Aorta (tissue), 5 donors: ENCODE measurements around the gene SNRPB. TPM values are rescaled to one million over a fixed set of nuclear protein-coding genes. Genes with fewer than 3 reads are reported as not detected.
A peak's percentile ranks its signal among the peaks of the same experiment; 100 is the strongest.
"Not testable (repeated sequence)": the region's sequence is repeated elsewhere in the genome, so short reads cannot be mapped to it uniquely, and the experiment has no call there.

ENCODE experiments used
- ATAC-seq: fragments of 200-7000 bp; cut with Tn5 transposase; one replicate; pipeline ENCODE4 v1.9.1; 2022; ENCODE audit warnings: moderate library complexity; ENCODE audit not compliant: low FRiP score
- DNase-seq, 2 donors: peaks; one replicate each; pipeline ENCODE4 v3.0.0-alpha.2; 2020
- H3K27ac ChIP-seq, 2 donors: one replicate each; pipeline ENCODE4 v1.5.1; 2013; ENCODE audit warnings: low read length in 2 of 2, mild to moderate bottlenecking in 2 of 2, moderate library complexity in 2 of 2, control low read depth in 1 of 2, inconsistent platforms in 1 of 2, low read depth in 1 of 2
- H3K27me3 ChIP-seq, 2 donors: one replicate each; pipeline ENCODE4 v1.6.1; 2013; ENCODE audit warnings: control low read depth in 1 of 2, low read length in 1 of 2, mild to moderate bottlenecking in 1 of 2, moderate library complexity in 1 of 2; ENCODE audit not compliant: insufficient read depth in 2 of 2, control insufficient read depth in 1 of 2
- H3K36me3 ChIP-seq, 2 donors: one replicate each; pipeline ENCODE4 v1.6.1; 2013; ENCODE audit warnings: control low read depth in 1 of 2, low read length in 1 of 2, mild to moderate bottlenecking in 1 of 2; ENCODE audit not compliant: insufficient read depth in 2 of 2, control insufficient read depth in 1 of 2
- H3K4me1 ChIP-seq, 2 donors: one replicate each; pipeline ENCODE4 v1.6.1; 2013; ENCODE audit warnings: low read length in 2 of 2, control low read depth in 1 of 2, mild to moderate bottlenecking in 1 of 2, moderate library complexity in 1 of 2; ENCODE audit not compliant: insufficient read depth in 2 of 2, control insufficient read depth in 1 of 2
- H3K4me3 ChIP-seq, 2 donors: one replicate each; pipeline ENCODE4 v1.5.1; 2013; ENCODE audit warnings: low read length in 2 of 2, control low read depth in 1 of 2, mild to moderate bottlenecking in 1 of 2
- H3K9me3 ChIP-seq: one replicate; pipeline ENCODE4 v1.6.1; 2013; ENCODE audit warnings: mild to moderate bottlenecking, low read length; ENCODE audit not compliant: control insufficient read depth
- WGBS, 2 donors: extraction: QIAGEN DNeasy Blood & Tissue Kit; methylation state at CpG; one replicate each; pipeline ENCODE4 v1.1.7; 2013; 5-methylcytosine and 5-hydroxymethylcytosine counted together
- intact Hi-C, 2 donors: fragments of 100-400 bp; cut with DNase I; formaldehyde crosslinking; loops; one replicate each; pipeline versions ENCODE4 v1.14.2 to v1.15.0; 2022
- polyA plus RNA-seq, 2 donors: library from polyadenylated mRNA; stranded (reverse); fragments of 200-250 nt; gene quantifications; one replicate each; pipeline ENCODE4 v1.2.3, GENCODE V29; 2013
- total RNA-seq, 2 donors: library from RNA; stranded (reverse); fragmentation: NEBNext Ultra II Directional; extraction: Animal tissue kit (Norgen Biotek cat#: 25700); gene quantifications; one replicate each; pipeline ENCODE4 v1.2.1, GENCODE V29; 2021
- donor health status: healthy with polysubstance abuse.
- donor health status: Bipolar disorder and iron deficiency.
- donor health status: DM: no; HTN: no; CAD: no.
- donor health status: DM: no; HTN: no; CAD: no.
- donor health status: DM: yes; HTN: yes; CAD: no.

Gene SNRPB
- total and polyA plus RNA-seq, 4 donors: 84.2 to 116 (median 97.9) TPM

- ATAC-seq: peak; percentile 98
- 0 to 1% methylated on average over 53 of the region's 53 CpGs for WGBS, 2 donors
- Histone ChIP-seq H3K4me3 (peak within 1 kb of the TSS; percentile 79 to 88), H3K27me3 (no peaks in the 10 kb centered on the region), H3K36me3 (no peaks in the 10 kb centered on the region), H3K9me3 (no peaks in the 10 kb centered on the region), H3K27ac (peak within 1 kb of the TSS in 1 of 2 donors; percentile 84), H3K4me1 (peaks cover 0 to 4% of the 10 kb centered on the region in 2 donors)
- DNase-seq: peak; percentile 87 to 91
- intact Hi-C loops: loop anchor here (5.0 kb wide), 1 partner anchor 37 kb away; the partner anchor contains the start of gene SNRPB (in 2 of the 2)
Measured at GRCh38 chr20:2508631-2509467, 38.3 kb upstream of the SNRPB start, which contains the start of gene ZNF343. TSS of gene ZNF343 (minus strand) at chr20:2508915. CDS start at chr20:2493895, 15,020 bp downstream.

DNA sequence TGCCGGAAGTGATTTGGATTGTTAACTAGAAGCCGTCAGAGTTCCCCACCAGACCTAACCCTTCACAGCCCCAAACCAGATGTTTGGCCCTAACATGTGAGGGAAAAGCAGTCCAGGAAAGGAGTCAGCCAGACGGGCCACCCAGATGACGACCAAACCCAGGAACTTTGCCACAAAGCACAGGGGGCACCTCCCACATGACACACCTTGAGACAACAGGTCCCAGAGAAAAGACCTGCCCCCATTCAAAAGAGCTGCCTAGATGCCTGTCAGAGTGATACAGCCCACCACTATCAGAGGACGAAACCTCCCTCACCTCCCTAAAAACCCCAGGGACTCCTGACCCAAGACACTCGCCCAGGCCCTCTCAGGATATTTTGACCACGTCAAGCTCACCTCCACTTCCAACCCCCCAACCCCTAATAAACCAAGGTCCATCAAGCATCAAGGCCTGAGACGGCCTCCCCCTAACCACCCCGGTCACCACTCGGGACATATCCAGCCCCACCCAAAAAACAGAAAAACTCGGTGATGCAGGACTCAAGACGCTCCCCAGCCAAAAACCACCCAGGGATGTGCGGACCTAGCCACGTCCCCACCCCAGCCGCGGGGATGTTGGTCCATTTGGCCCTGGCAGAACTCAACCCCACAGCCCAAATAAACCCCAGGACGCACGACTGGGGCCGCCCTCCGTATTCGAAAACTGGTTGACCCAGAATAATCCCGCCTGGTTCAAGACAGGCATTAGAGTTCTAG lies 37.5 kb upstream of the SNRPB start:
- DNase-seq: peak in 1 of 2 donors; percentile 54
- intact Hi-C loops: loop anchor here (5.0 kb wide), 1 partner anchor 36 kb away; the partner anchor contains the start of gene SNRPB (in 2 of the 2)
- 3 to 5% methylated on average over 22 of the region's 22 CpGs for whole genome bisulfite sequencing, 2 donors

GRCh38 chr20:2507464-2507863 lies 36.9 kb upstream of the SNRPB start:
- Histone ChIP-seq H3K27ac (no peak overlapping the region), H3K4me3 (peak overlapping the region; percentile 79 to 88), H3K4me1 (peaks cover 0 to 4% of the 10 kb centered on the region in 2 donors), H3K27me3 (no peaks in the 10 kb centered on the region), H3K9me3 (no peaks in the 10 kb centered on the region), H3K36me3 (no peaks in the 10 kb centered on the region)
- intact Hi-C loops: loop anchor here (5.0 kb wide), 1 partner anchor 35 kb away; the partner anchor contains the start of gene SNRPB (in 2 of the 2)
- ATAC-seq (no peak), DNase-seq (no peak)
- 65 to 68% methylated on average over 5 of the region's 5 CpGs for WGBS, 2 donors

More for the DNA sequence above, 37.5 kb upstream of the SNRPB start:
- peak overlapping the region in 1 of 2 donors; percentile 84 for H3K27ac ChIP-seq
- peaks cover 0 to 4% of the 10 kb centered on the region in 2 donors for H3K4me1 ChIP-seq
- peak overlapping the region; percentile 79 to 88 for H3K4me3 ChIP-seq
- no peaks in the 10 kb centered on the region for H3K9me3 ChIP-seq
- peak; percentile 75 for ATAC-seq
- H3K27me3 ChIP-seq: no peaks in the 10 kb centered on the region
- H3K36me3 ChIP-seq: no peaks in the 10 kb centered on the region

DNA sequence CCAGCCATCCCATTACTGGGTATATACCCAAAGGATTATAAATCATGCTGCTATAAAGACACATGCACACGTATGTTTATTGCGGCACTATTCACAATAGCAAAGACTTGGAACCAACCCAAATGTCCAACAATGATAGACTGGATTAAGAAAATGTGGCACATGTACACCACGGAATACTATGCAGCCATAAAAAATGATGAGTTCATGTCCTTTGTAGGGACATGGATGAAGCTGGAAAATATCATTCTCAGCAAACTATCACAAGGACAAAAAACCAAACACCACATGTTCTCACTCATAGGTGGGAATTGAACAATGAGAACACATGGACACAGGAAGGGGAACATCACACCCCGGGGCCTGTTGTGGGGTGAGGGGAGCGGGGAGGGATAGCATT lies 35.8 kb upstream of the SNRPB start:
- not testable (repeated sequence) for H3K9me3 ChIP-seq, H3K27me3 ChIP-seq, H3K4me3 ChIP-seq, DNase-seq, ATAC-seq, H3K36me3 ChIP-seq, H3K27ac ChIP-seq, H3K4me1 ChIP-seq
- intact Hi-C loops: loop anchor here (5.0 kb wide), 1 partner anchor 34 kb away; the partner anchor contains the start of gene SNRPB (in 2 of the 2)
- 92 to 93% methylated on average over 3 of the region's 5 CpGs for WGBS, 2 donors

DNA sequence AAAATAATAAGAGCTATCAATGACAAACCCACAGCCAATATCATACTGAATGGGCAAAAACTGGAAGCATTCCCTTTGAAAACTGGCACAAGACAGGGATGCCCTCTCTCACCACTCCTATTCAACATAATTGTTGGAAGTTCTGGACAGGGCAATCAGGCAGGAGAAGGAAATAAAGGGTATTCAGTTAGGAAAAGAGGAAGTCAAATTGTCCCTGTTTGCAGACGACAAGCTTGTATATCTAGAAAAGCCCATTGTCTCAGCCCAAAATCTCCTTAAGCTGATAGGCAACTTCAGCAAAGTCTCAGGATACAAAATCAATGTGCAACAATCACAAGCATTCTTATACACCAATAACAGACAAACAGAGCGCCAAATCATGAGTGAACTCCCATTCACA lies 34.2 kb upstream of the SNRPB start:
- H3K36me3 ChIP-seq, H3K9me3 ChIP-seq, ATAC-seq, H3K27me3 ChIP-seq, H3K4me1 ChIP-seq, H3K4me3 ChIP-seq, DNase-seq, H3K27ac ChIP-seq: not testable (repeated sequence)
- intact Hi-C loops: loop anchor here (5.0 kb wide), 1 partner anchor 33 kb away; the partner anchor contains the start of gene SNRPB (in 2 of the 2)
- WGBS, 2 donors: 93 to 94% methylated on average over 2 of the region's 2 CpGs

- intact Hi-C loops, H3K4me1 ChIP-seq, H3K4me3 ChIP-seq, H3K36me3 ChIP-seq, ATAC-seq, H3K27ac ChIP-seq, DNase-seq, H3K27me3 ChIP-seq, H3K9me3 ChIP-seq: not testable (repeated sequence)
- WGBS, 2 donors: 98 to 100% methylated on average over 2 of the region's 2 CpGs
Measured at GRCh38 chr20:2502808-2503384, 32.3 kb upstream of the SNRPB start.

DNA sequence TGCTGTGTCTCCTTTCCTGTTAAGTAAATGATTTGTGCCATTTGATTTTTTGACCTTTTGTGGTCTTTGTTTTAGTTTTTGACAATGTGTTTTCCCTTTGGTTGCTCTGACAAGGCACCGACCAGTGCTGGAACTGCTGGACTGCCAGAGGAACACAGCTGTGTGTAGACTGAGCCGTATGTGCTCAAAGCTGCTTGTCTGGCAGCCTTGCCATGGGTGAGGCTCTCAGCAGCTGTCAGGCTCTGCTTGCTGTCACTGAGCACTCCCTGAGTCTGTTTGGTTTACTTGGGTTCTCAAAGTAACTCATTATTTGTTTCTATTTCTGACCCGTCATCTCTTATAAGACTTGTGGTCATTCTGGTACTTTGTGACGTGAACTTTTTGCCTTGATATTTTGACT lies 15.1 kb upstream of the SNRPB start:
- H3K4me3 ChIP-seq: no peak overlapping the region
- no peaks in the 10 kb centered on the region for H3K4me1 ChIP-seq
- H3K9me3 ChIP-seq: no peaks in the 10 kb centered on the region
- H3K27me3 ChIP-seq: no peaks in the 10 kb centered on the region
- ATAC-seq: no peak
- H3K27ac ChIP-seq: no peak overlapping the region
- peaks cover 7 to 18% of the 10 kb centered on the region in 2 donors for H3K36me3 ChIP-seq
- intact Hi-C loops: no loop called here
- 72 to 78% methylated on average over 4 of the region's 4 CpGs for WGBS, 2 donors
- DNase-seq: no peak

DNA sequence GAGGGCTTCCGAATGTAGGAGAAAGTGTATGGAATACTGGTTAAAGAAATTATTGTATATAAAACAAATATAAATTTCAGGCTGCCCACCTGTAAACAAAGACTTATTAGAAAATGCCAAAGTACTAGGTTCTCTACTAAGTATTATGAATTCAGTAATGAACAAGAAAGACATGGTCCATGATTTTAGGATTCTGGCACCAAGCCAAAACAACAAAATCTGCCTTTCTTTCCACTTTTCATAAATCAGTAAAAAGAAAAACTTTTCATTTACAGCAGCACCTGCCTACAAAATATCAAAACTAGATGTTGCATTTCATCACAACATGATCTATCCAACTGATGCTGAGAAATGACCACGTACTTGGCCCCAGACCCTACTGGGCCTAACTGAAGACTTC lies 14.5 kb upstream of the SNRPB start:
- intact Hi-C loops: no loop called here
- Histone ChIP-seq H3K27me3 (no peaks in the 10 kb centered on the region), H3K27ac (no peak overlapping the region), H3K4me3 (no peak overlapping the region), H3K9me3 (no peaks in the 10 kb centered on the region), H3K4me1 (no peaks in the 10 kb centered on the region), H3K36me3 (peaks cover 9 to 18% of the 10 kb centered on the region in 2 donors)
- 92 to 97% methylated on average over 2 of the region's 2 CpGs for WGBS, 2 donors
- no peak for DNase-seq
- no peak for ATAC-seq
